GM12878 (cell line): Measurements from ENCODE around the gene OR52N1.

Experiments used
- ASH2L ChIP-seq: fragments of 300-600, 200-600 bp; sonication (generic); IDR thresholded peaks from 2 replicates; pipeline ENCODE4 v1.6.1; 2017; ENCODE audit warnings: low read depth, mild to moderate bottlenecking, borderline replicate concordance
- GABPA ChIP-seq: IDR thresholded peaks from 2 replicates; pipeline ENCODE4 v1.6.1; 2014; ENCODE audit warnings: antibody characterized with exemption, low read depth, mild to moderate bottlenecking, inconsistent platforms
- JUND ChIP-seq: IDR thresholded peaks from 2 replicates; pipeline ENCODE4 v1.6.1; 2012; ENCODE audit warnings: low read depth, mild to moderate bottlenecking, low read length, improper control_type of control experiment, moderate library complexity
- KDM1A ChIP-seq: fragments of 200-600 bp; sonication (generic); IDR thresholded peaks from 2 replicates; pipeline ENCODE4 v1.6.1; 2016; ENCODE audit warnings: borderline replicate concordance
- RB1 ChIP-seq: fragments of 450-650 bp; formaldehyde crosslinking; IDR thresholded peaks from 2 replicates; pipeline ENCODE4 v1.6.1; 2017; ENCODE audit warnings: mild to moderate bottlenecking, borderline replicate concordance
- RCOR1 ChIP-seq: conservative IDR thresholded peaks from 2 replicates; pipeline ENCODE4 v1.6.1; 2012; ENCODE audit warnings: low read depth, low read length, improper control_type of control experiment

DNA sequence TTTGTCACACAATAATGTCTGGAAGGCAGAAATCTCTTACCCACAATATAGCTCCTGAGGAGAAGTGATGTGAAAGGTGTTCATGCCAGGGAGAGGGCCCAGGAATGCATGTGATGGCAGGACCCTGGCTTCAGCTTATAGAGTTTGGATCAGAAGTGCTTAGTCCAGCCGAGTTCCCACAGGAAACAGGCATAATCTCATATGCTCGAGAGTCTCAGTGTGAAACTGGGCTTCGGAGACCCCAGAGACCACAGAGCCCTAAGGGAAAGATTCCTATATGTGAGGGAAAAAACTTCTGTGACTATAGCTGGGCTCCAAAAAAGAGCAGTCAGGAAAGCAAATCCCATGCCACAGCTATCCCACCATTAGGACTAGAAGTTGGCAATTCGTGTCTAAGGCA, 7.8 kb downstream of the OR52N1 start, which contains the start of gene OR52N5:
- TF ChIP-seq RCOR1 (no peak), ASH2L (no peak), JUND (no peak), KDM1A (no peak), RB1 (no peak), GABPA (no peak)
